Upper lobe of left lung (tissue), 6 donors: ENCODE results near the gene COG1. TPM values are rescaled to one million over a fixed set of nuclear protein-coding genes. Genes with fewer than 3 reads are reported as not detected.

Experiments used
- ATAC-seq, 2 donors: fragments of 200-7000 bp; cut with Tn5 transposase; one replicate each; pipeline ENCODE4 v1.9.1; 2022; ENCODE audit warnings: mild to moderate bottlenecking in 2 of 2, moderate library complexity in 2 of 2; ENCODE audit not compliant: low FRiP score in 2 of 2
- DNase-seq, 2 donors: peaks; one replicate each; pipeline ENCODE4 v3.0.0-alpha.2; 2019 to 2020
- H3K27ac ChIP-seq, 4 donors: fragments of 200-600 bp; sonication (generic); one replicate each; pipeline ENCODE4 v1.5.1; 2016 to 2019
- H3K27me3 ChIP-seq, 4 donors: fragments of 200-600 bp; sonication (generic); one replicate each; pipeline ENCODE4 v1.5.1; 2017 to 2019
- H3K36me3 ChIP-seq, 4 donors: fragments of 200-600 bp; sonication (generic); one replicate each; pipeline ENCODE4 v1.5.1; 2016 to 2019
- H3K4me1 ChIP-seq, 4 donors: fragments of 200-600 bp; sonication (generic); one replicate each; pipeline ENCODE4 v1.5.1; 2018 to 2019
- H3K4me3 ChIP-seq, 4 donors: fragments of 200-600 bp; sonication (generic); one replicate each; pipeline ENCODE4 v1.5.1; 2017 to 2019; ENCODE audit warnings: mild to moderate bottlenecking in 2 of 4, moderate library complexity in 1 of 4
- H3K9me3 ChIP-seq, 4 donors: fragments of 200-600 bp; sonication (generic); one replicate each; pipeline ENCODE4 v1.5.1; 2018 to 2019
- EP300 ChIP-seq, 4 donors: sonication (generic); formaldehyde crosslinking; IDR thresholded peaks; one replicate each; pipeline ENCODE4 v1.5.1; 2017; ENCODE audit warnings: antibody characterized with exemption in 4 of 4, control low read depth in 2 of 4
- POLR2A ChIP-seq, 4 donors: fragments of 450-650 bp; IDR thresholded peaks; one replicate each; pipeline ENCODE4 v1.5.1; 2016 to 2017; ENCODE audit warnings: antibody characterized with exemption in 4 of 4, mild to moderate bottlenecking in 2 of 4
- POLR2AphosphoS5 ChIP-seq, 2 donors: sonication (generic); formaldehyde crosslinking; IDR thresholded peaks; one replicate each; pipeline ENCODE4 v1.5.1; 2017; ENCODE audit warnings: antibody characterized with exemption in 2 of 2
- WGBS, 2 donors: methylation state at CpG; one replicate each; pipeline ENCODE4 v1.1.5; 2017 to 2018; 5-methylcytosine and 5-hydroxymethylcytosine counted together
- total RNA-seq, 6 donors: library from RNA; depleted of rRNA in 4 of 6; stranded (reverse); fragments of >200 nt in 4 of 6; gene quantifications; one replicate each; pipeline versions ENCODE4 v1.1.0 to v1.2.1, GENCODE V29; 2016 to 2021
- TF ChIP-seq, protein P1 (sequence below), 6 experiments: fragments of 450-650 bp in 4 of 6; fragments of 200-600 bp in 2 of 6; sonication (generic) in 2 of 6; IDR thresholded peaks; one replicate each; pipeline ENCODE4 v1.5.1; 2016 to 2019; ENCODE audit warnings: antibody characterized with exemption in 6 of 6
- donor health status: DM: no; HTN: no; CAD: no; lungs with moderate emphysema.
- donor health status: DM: no; HTN: yes; CAD: no; lungs with severe emphysema.

The COG1 gene
- total RNA-seq, 6 donors from 2014 or later = 27.7 to 75.4 (median 32.5) TPM

DNA sequence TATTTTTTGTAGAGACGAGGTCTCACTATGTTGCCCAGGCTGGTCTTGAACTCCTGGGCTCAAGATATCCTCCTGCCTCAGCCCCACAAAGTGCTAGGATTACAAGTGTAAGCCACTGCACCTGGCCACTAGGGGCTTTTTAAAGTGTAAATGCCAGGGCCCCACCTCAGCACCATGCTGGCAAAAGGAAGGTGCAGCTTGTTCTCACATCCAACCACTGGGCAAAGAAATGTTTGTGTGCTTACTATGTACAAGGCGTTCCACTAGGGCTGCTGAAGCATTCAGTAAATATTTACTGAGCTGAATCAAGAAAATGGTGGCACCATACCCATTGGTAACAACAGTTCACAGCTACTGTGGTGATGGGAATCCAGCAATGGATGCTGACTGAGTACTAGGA lies 22.6 kb downstream of the COG1 start:
- H3K36me3 ChIP-seq = peaks cover 0 to 45% (median 11%) of the 10 kb centered on the region in 4 donors
- ATAC-seq = peak in 1 of 2 donors; percentile 34

DNA sequence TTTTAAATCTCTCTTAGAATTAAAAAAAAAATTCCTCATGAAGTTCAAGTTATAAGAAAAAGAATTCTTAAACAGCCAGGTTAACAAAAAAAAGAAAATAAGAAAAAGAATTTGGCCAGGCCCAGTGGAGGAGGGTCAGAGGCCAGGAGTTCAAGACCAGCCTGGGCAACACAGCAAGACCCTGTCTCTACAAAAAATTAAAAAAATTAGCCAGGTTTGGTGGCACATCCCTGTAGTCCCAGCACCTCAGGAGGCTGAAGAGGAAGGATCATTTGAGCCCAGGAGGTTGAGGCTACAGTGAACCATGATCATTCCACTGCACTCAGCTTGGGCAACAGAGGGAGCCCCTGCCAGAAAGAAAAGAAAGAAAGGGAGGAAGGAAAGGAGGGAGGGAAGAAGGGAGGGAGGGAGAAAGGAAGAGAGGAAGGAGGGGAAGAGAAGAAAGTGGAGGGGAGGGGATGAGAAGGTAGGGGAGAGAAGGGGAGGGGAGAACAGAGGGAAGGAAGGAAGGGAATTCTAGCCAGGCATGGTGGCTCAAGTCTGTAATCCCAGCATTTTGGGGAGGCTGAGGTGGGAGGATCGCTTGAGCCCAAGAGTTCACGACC lies 30.9 kb downstream of the COG1 start:
- DNase-seq (no peak), ATAC-seq (no peak)
- Histone ChIP-seq H3K9me3 (no peaks in the 10 kb centered on the region), H3K36me3 (peaks cover 0 to 10% (median 5%) of the 10 kb centered on the region in 4 donors), H3K27me3 (no peaks in the 10 kb centered on the region), H3K4me1 (peaks cover 15 to 31% (median 21%) of the 10 kb centered on the region in 4 donors), H3K4me3 (no peak overlapping the region), H3K27ac (no peak overlapping the region)
- TF ChIP-seq POLR2A (IDR thresholded peaks at IDR 0.05) (no peak), EP300 (IDR thresholded peaks at IDR 0.05) (no peak), POLR2AphosphoS5 (IDR thresholded peaks at IDR 0.05) (no peak)
- TF ChIP-seq, protein P1, sequence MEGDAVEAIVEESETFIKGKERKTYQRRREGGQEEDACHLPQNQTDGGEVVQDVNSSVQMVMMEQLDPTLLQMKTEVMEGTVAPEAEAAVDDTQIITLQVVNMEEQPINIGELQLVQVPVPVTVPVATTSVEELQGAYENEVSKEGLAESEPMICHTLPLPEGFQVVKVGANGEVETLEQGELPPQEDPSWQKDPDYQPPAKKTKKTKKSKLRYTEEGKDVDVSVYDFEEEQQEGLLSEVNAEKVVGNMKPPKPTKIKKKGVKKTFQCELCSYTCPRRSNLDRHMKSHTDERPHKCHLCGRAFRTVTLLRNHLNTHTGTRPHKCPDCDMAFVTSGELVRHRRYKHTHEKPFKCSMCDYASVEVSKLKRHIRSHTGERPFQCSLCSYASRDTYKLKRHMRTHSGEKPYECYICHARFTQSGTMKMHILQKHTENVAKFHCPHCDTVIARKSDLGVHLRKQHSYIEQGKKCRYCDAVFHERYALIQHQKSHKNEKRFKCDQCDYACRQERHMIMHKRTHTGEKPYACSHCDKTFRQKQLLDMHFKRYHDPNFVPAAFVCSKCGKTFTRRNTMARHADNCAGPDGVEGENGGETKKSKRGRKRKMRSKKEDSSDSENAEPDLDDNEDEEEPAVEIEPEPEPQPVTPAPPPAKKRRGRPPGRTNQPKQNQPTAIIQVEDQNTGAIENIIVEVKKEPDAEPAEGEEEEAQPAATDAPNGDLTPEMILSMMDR (IDR thresholded peaks at IDR 0.05) = no peak
- 92 to 100% methylated on average over 2 of the region's 2 CpGs for WGBS, 2 donors

More for the DNA sequence above, 22.6 kb downstream of the COG1 start:
- 77 to 88% methylated on average over 2 of the region's 2 CpGs for WGBS, 2 donors
- TF ChIP-seq, protein P1 (IDR thresholded peaks at IDR 0.05) = peak in 1 of 6 experiments; percentile 42
- TF ChIP-seq POLR2AphosphoS5 (IDR thresholded peaks at IDR 0.05) (no peak), POLR2A (IDR thresholded peaks at IDR 0.05) (no peak), EP300 (IDR thresholded peaks at IDR 0.05) (no peak)
- Histone ChIP-seq H3K4me3 (no peak overlapping the region), H3K9me3 (no peaks in the 10 kb centered on the region), H3K4me1 (peaks cover 0 to 6% (median 0%) of the 10 kb centered on the region in 4 donors), H3K27me3 (no peaks in the 10 kb centered on the region), H3K27ac (no peak overlapping the region)
- no peak for DNase-seq

DNA sequence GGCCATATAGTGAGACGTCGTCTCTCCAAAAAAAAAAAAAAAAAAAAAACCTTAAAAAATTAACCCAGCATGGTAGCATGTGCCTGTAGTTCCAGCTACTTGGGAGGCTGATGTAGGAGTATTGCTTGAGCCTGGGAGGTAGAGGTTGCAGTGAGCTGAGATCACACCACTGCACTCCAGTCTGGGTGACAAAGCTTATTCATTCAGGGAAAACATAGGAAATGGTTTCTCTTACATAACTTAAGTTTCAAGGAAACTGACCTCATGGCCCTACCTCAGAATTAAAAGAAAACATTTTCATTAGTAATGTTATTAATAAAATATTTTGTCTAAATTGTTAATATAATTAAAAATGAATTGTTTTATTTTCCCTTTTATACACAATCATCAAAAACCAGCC lies 31.4 kb downstream of the COG1 start:
- Histone ChIP-seq H3K27ac (no peak overlapping the region), H3K27me3 (no peaks in the 10 kb centered on the region), H3K4me1 (peaks cover 20 to 35% (median 26%) of the 10 kb centered on the region in 4 donors), H3K9me3 (no peaks in the 10 kb centered on the region), H3K4me3 (no peak overlapping the region), H3K36me3 (peaks cover 0 to 6% (median 3%) of the 10 kb centered on the region in 4 donors)
- DNase-seq (no peak), ATAC-seq (no peak)
- whole genome bisulfite sequencing, 2 donors = 96 to 100% methylated on average over 2 of the region's 2 CpGs
- TF ChIP-seq POLR2A (IDR thresholded peaks at IDR 0.05) (no peak), EP300 (IDR thresholded peaks at IDR 0.05) (no peak), POLR2AphosphoS5 (IDR thresholded peaks at IDR 0.05) (no peak)
- TF ChIP-seq, protein P1 (IDR thresholded peaks at IDR 0.05) = no peak

DNA sequence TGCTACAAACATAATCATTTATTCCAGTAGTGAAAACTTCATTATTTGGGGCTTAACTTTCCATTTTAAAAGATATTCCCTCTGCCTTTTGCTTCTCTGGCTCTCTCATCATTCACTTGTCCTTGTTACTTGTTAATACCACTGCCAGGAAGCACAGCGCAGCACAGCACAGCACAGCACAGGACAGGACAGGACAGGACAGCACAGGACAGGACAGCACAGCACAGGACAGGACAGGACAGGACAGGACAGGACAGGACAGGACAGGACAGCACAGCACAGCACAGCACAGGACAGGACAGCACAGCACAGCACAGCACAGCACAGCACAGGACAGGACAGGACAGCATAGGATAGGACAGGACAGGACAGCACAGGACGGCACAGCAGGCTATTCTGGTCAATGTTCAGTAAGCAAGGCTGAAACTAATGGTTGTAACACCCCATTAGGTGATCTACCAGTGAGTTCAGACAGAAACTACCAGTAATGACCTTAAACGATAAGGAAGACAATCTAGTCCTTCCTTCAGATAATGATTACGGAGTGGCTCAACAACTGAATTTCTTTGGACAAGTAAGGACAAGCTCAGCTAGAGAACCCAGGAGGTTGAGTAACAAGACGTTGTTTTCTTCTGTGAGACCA lies 31.9 kb downstream of the COG1 start:
- Histone ChIP-seq H3K27ac (no peak overlapping the region), H3K36me3 (peaks cover 0 to 4% (median under 1%) of the 10 kb centered on the region in 4 donors), H3K27me3 (no peaks in the 10 kb centered on the region), H3K9me3 (no peaks in the 10 kb centered on the region), H3K4me3 (no peak overlapping the region), H3K4me1 (peaks cover 23 to 37% (median 27%) of the 10 kb centered on the region in 4 donors)
- no peak for DNase-seq
- 89 to 91% methylated on average over 5 of the region's 5 CpGs for WGBS, 2 donors
- ATAC-seq = no peak
- TF ChIP-seq, protein P1 (IDR thresholded peaks at IDR 0.05) = no peak
- TF ChIP-seq POLR2AphosphoS5 (IDR thresholded peaks at IDR 0.05) = no peak
- TF ChIP-seq EP300 (IDR thresholded peaks at IDR 0.05) = no peak
- no peak for TF ChIP-seq POLR2A (IDR thresholded peaks at IDR 0.05)
